D721Med (cell line): ENCODE data around the gene LRRC70.

Experiments
- DNase-seq: peaks from one replicate; pipeline ENCODE4 v3.0.0; 2011; ENCODE audit warnings: low spot score; ENCODE audit not compliant: insufficient read length
- FAIRE-seq: peaks from 2 replicates; lab custom pipeline; 2011; peaks lifted over from hg19 to GRCh38; lab: Jason Lieb, UNC
- TF ChIP-seq, protein P1 (sequence below): IDR thresholded peaks from 2 replicates; pipeline ENCODE4 v1.5.1; 2012; ENCODE audit warnings: mild to moderate bottlenecking, control low read depth; ENCODE audit not compliant: insufficient read depth; ENCODE audit errors: missing control alignments

Gene LRRC70

DNA sequence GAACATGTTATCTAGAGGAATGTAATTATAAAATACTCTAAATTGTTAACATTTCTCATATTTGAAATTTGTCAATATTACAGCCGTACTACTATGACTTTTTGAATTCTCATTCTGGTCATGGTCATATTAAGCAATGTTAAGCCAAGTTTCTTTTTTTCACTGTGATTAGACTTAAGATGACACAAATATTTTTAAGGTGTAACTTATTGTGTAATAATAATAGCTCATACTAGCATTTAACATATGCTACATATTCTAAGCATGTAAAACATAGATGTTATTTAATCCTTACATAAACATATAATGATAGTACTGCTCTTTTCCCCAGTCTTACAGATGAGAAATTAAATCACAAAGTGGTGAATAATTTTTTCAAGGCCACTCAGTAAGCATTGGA, 35.9 kb upstream of the LRRC70 start:
- DNase-seq (no peak), FAIRE-seq (no peak)
- TF ChIP-seq, protein P1, sequence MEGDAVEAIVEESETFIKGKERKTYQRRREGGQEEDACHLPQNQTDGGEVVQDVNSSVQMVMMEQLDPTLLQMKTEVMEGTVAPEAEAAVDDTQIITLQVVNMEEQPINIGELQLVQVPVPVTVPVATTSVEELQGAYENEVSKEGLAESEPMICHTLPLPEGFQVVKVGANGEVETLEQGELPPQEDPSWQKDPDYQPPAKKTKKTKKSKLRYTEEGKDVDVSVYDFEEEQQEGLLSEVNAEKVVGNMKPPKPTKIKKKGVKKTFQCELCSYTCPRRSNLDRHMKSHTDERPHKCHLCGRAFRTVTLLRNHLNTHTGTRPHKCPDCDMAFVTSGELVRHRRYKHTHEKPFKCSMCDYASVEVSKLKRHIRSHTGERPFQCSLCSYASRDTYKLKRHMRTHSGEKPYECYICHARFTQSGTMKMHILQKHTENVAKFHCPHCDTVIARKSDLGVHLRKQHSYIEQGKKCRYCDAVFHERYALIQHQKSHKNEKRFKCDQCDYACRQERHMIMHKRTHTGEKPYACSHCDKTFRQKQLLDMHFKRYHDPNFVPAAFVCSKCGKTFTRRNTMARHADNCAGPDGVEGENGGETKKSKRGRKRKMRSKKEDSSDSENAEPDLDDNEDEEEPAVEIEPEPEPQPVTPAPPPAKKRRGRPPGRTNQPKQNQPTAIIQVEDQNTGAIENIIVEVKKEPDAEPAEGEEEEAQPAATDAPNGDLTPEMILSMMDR: no peak

DNA sequence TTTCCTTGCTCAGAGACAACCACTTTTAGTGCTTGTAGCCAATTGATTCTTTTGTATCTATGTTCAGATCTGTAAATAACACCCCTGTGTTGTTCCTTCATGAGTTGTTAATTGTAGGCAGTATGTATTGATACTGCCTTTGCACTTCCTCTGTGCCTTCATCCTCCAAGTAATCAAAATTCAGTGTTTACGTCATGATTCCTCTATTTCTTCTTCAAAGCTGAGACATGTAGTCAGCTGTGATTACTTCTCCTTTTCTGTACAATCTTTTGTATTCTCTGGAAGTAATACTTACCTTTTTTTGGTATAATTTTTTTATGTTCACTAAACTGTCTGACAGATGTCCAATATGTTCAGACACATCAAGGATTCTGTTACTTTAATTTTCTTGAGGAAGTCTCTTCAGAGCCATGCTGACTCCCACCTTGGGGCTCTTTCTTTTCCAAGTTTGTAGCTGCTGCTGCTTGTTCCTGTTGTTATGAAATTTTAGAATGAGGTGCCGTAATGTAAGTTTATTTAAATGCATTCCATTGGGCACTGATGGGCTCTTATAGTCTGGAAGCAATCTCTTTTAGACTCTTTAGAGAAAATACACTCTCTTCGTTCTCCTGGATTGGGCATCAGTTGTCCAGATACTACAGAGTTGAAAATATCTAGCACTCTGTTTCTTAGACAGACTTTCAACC, 30.5 kb upstream of the LRRC70 start:
- TF ChIP-seq, protein P1: no peak
- DNase-seq: no peak
- FAIRE-seq: no peak

DNA sequence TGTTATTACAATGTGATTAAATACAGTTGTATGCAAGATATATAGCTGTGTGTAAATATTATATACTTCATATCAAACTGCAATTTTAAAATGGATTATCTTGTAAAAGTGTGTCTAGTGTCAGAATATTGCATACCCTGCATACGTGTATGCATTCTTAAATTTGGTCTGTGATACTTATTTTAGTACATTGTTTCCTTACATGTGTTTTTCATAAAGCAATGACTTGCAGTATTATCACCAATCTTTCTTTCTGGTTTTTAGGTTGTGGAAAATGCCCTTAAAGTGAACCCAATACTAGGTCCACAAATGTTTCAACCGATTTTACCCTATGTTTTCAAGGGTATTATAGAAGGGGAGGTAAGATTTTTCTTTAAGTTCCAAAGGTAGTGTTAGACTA, 28.5 kb upstream of the LRRC70 start:
- FAIRE-seq (no peak), DNase-seq (no peak)
- TF ChIP-seq, protein P1: no peak

DNA sequence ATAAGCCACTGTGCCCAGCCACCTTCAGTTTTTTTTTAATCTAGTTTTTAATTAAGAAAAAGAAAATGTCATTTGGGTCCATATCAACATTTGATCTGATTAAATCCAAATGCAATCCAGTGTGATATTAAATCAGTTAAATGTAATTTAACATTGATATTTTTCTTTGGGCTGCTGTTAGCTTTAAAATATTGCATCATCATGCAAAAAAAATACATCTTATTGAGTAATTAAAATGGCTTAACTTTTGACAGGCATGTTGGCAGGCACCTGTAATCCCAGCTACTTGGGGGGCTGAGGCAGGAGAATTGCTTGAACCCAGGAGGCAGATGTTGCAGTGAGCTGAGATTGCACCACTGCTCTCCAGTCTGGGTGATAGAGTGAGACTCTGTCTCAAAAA, 22.7 kb upstream of the LRRC70 start:
- no peak for DNase-seq

DNA sequence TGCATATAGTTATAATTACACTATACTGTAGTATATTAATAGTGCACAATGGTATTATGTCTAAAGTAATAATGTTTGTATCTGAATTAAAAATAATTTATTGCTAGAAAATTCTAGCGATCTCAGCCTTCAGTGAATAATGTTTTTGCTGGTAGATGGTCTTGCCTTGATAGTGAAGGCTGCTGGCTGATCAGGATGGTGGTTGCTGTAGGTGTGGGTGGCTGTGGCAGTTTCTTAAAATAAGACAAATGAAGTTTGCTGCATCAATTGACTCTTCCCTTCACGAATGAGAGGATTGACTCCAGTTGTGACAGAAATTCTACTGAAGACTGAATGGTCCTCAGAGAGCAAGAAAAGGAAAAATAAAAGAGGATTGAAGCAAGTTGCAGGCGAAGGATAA, 19.7 kb upstream of the LRRC70 start:
- FAIRE-seq (no peak), DNase-seq (no peak)
- TF ChIP-seq, protein P1: no peak

More for the DNA sequence above, 22.7 kb upstream of the LRRC70 start:
- no peak for FAIRE-seq
- TF ChIP-seq, protein P1: no peak

DNA sequence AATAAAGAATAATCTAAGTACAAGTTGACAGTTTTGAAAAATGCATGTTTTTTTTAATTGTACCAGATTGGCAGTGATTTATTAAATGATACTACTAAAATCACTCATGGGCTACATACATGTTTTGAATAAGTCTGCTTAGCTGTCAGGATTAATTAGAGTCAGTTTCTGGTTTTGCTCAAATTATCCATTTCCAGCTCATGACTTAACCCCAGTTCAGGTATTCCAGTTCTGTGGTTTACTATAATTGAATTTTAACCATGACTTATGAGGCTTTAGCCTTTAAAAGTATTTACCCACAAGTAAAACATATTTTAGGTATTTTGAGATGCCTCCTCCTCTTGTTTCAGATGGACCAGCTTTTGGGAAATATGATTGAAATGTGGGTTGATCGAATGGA, 17.8 kb upstream of the LRRC70 start:
- DNase-seq (no peak), FAIRE-seq (no peak)
- TF ChIP-seq, protein P1: no peak

DNA sequence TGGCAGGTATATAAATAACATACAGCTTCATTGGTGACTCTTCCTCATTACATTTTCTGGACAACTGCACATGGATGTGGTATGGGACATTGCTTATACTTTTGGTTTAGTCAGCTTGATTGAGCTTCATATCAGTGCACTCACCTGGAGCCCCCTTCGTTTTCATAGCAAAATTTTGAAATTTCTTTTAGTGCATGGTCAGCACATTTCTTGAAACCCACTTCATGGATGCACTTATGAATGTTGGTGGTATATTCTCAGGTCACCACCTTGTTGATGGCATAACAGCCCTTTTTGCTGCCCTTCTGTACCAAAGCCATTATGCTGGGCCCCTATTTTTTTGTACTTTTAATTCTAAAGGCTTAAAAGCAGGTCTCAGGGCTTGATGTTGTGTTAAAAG, 16.7 kb upstream of the LRRC70 start:
- DNase-seq (no peak), FAIRE-seq (no peak)
- TF ChIP-seq, protein P1: no peak
